GM18505 (cell line): ENCODE data around the gene MRTO4.

Experiments used
- ATAC-seq: cut with Tn5 transposase; IDR thresholded peaks from one replicate; pipeline ENCODE4 v1.9.1; 2021; ENCODE audit not compliant: unreplicated experiment
- POLR2A ChIP-seq: IDR thresholded peaks from 4 replicates; pipeline ENCODE4 v1.6.1; 2011; ENCODE audit warnings: borderline replicate concordance; ENCODE audit not compliant: insufficient read depth, insufficient read length; ENCODE audit errors: extremely low read depth

MRTO4 gene

GRCh38 chr1:19251305-19252196, at the start of gene MRTO4, which contains the start of gene EMC1:
Gene MRTO4, plus strand, starts transcription at chr1:19251805. Its CDS starts 31 bp downstream, at chr1:19251836.
Gene EMC1, minus strand, starts transcription at chr1:19251524. Its CDS starts 15 bp downstream, at chr1:19251509.
- ATAC-seq = peak; percentile 74
- TF ChIP-seq POLR2A = peak; percentile 94

DNA sequence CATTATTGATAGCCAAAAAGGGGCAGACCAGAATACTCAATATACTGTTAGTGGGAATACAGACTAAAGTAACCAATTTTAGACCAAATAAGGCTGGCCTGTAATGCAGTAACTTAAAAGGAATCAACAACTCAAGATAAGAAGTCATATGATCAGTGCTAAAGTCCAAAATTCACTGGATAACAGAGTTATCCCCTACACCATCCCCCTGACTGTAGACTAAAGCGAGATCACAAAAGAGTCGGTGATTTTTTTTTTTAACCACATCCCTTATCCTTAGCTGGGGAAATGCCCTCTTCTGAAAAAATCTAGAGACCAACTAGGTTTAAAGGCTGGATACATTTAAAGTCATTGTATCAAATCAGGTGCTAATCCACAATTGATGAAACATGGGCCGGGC, 49.2 kb upstream of the MRTO4 start:
- ATAC-seq = no peak
- no peak for TF ChIP-seq POLR2A

DNA sequence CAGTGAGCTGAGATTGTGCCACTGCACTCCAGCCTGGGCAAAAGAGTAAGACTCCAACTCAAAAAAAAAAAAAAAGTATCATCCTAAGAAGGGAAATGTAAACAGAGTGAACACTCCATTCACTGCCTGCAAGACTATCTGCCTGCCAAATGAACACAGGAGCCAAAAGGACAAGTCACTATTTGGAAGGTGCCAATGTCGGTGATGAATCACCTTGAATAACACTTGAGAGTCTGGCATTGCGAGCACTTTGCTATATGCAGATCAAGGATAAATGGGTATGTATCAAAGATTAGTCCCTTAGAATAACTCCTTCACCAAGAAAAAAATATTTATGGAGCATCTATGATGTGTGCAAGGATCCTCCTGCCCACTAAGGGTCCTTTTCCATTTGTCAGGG, 48.2 kb upstream of the MRTO4 start:
- ATAC-seq = no peak
- TF ChIP-seq POLR2A = no peak

DNA sequence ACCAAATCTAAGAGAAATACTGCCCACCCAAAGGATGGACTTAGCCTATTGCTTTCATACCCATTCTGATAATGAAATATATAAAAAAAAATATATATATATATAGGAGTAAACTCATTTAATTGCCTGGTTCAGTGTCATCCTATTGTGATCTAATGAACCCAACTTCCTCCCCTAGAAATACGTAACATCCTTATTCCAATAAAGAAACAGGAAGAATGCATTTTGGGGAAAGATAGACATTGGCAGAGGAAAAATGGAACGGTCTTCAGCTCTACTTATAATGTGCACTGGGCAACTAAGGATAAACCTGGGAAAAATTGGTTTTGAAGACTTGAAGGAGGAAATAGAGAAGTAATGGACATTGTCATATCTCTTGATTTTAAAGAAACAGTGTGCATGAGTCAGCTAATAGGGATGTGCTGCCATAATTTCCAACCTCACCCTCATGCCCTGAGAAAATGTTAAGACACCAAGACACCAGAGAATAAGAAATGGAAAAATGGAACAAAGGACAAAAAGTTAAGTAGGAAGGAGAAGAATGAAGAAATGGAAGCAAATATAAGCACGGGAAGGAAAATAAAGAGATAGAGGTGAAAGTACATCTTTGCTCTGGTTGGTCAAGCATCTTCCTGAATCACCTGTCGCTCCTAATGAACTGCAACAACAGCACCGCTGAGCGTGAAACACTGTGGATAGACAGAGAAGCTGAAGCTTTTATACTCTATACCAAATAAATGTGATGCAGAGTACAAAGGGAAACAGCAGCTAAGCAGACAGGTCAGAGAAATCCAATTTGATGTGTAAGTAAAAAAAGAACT, 46.9 kb upstream of the MRTO4 start:
- TF ChIP-seq POLR2A = no peak
- ATAC-seq = no peak

DNA sequence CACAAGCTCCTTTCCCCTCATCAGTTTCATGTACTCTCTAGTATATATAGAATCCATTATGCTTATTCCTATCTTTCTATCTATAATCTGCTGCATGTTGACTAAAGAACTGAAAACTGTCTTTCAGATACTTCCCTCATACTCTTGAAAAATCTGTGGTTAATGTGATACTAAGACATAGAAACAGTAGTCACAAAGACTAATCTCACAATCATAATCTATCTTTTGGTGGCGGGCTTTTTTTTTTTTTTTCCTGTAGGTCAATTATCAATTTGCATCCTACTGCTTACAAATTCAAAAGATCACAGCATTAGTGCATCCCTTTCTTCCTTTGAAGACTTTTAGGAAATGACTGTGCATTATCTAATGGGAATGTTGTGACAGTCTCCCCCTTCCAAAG, 46.2 kb upstream of the MRTO4 start:
- TF ChIP-seq POLR2A = no peak
- ATAC-seq = no peak

- no peak for TF ChIP-seq POLR2A
- ATAC-seq = no peak
These were observed 45.8 kb upstream of the MRTO4 start for GRCh38 chr1:19205845-19206244.

GRCh38 chr1:19206947-19207346, 44.7 kb upstream of the MRTO4 start:
- ATAC-seq = no peak
- TF ChIP-seq POLR2A = no peak

DNA sequence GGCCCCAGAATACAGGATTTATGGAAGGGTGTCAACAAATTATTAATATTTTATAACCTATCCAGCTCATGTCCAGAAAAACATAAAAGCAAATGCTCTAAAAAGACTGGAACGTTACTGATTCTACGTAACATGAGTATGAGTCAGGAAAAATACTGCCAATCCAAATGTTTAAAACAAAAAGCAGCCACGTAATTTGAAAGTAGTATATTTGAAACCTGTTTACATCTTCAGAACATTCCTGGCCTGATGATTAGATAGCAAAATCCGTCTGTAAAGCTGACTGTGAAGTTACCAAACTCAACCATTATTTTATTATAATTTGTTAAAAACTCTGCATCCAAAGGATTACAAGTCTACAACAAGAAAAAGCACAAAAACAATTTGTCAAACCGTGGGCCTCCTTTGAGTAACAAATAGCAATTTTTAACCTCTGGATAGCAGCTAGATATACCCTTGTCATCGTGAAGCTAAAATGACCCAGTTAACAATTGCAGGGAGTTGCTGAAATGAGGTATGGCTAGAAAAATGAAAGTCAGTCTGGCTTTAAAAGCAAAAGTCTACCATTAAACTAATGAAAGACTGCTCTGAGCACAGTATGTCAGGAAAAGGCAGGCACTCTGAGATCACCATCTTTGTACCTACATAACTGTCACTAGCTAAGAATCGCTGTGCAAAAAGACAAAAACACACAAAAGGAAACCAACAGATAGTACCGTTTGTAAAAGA, 42.7 kb upstream of the MRTO4 start:
- no peak for ATAC-seq

GRCh38 chr1:19209439-19209989, 42.1 kb upstream of the MRTO4 start:
- peak; percentile 36 for ATAC-seq
- TF ChIP-seq POLR2A = no peak

More for the DNA sequence above, 42.7 kb upstream of the MRTO4 start:
- TF ChIP-seq POLR2A = no peak

GRCh38 chr1:19209990-19210771, 41.4 kb upstream of the MRTO4 start, which contains the start of gene UBR4:
Gene UBR4, minus strand, starts transcription at chr1:19210266. Its CDS starts 18 bp downstream, at chr1:19210248.
- TF ChIP-seq POLR2A = peak; percentile 89
- ATAC-seq = peak; percentile 86

- TF ChIP-seq POLR2A = no peak
- ATAC-seq = no peak
These were observed 40.6 kb upstream of the MRTO4 start for GRCh38 chr1:19210772-19211549.
